ENCODE measurements around the gene SPART.
"Not testable (repeated sequence)": the region's sequence is repeated elsewhere in the genome, so short reads cannot be mapped to it uniquely, and the experiment has no call there.

Gene SPART

GRCh38 chr13:36313047-36313969, 32.9 kb downstream of the SPART start:
- no peak for TF ChIP-seq CTCF (conservative IDR thresholded peaks at IDR 0.05; ENCODE audit: low read depth, low read length)
- H3K4me3 ChIP-seq (ENCODE audit: low read depth, low read length) = no peak overlapping the region
- DNase-seq (ENCODE audit: low read depth) = no peak

- no peak overlapping the region for H3K4me3 ChIP-seq (ENCODE audit: low read depth, low read length)
- no peak for TF ChIP-seq CTCF (conservative IDR thresholded peaks at IDR 0.05; ENCODE audit: low read depth, low read length)
- peak; percentile 55 for DNase-seq (ENCODE audit: low read depth)
These were observed 35.6 kb downstream of the SPART start for GRCh38 chr13:36310417-36311108.

- DNase-seq (ENCODE audit: low read depth) = no peak
- H3K4me3 ChIP-seq (ENCODE audit: low read depth, low read length) = no peak overlapping the region
- TF ChIP-seq CTCF (conservative IDR thresholded peaks at IDR 0.05; ENCODE audit: low read depth, low read length) = no peak
These were observed 43.9 kb downstream of the SPART start for GRCh38 chr13:36302289-36302688.

GRCh38 chr13:36299469-36299868, 46.7 kb downstream of the SPART start:
- not testable (repeated sequence) for DNase-seq (ENCODE audit: low read depth); H3K4me3 ChIP-seq (ENCODE audit: low read depth, low read length)

GRCh38 chr13:36298535-36299068, 47.6 kb downstream of the SPART start:
- no peak overlapping the region for H3K4me3 ChIP-seq (ENCODE audit: low read depth, low read length)
- DNase-seq (ENCODE audit: low read depth) = no peak
- TF ChIP-seq CTCF (conservative IDR thresholded peaks at IDR 0.05; ENCODE audit: low read depth, low read length) = no peak

- TF ChIP-seq CTCF (conservative IDR thresholded peaks at IDR 0.05; ENCODE audit: low read depth, low read length) = no peak
- H3K4me3 ChIP-seq (ENCODE audit: low read depth, low read length) = peak within 1 kb of the TSS; percentile 60
- peak; percentile 52 for DNase-seq (ENCODE audit: low read depth)
These were observed 48.5 kb downstream of the SPART start, which contains the start of gene CCDC169 for GRCh38 chr13:36297366-36298338. Gene CCDC169, minus strand, starts transcription at chr13:36297814. Its CDS starts 95 bp downstream, at chr13:36297719.
